ENCODE results near the gene PITRM1. TPM values are rescaled to one million over a fixed set of nuclear protein-coding genes. Genes with fewer than 3 reads are reported as not detected.

Gene PITRM1
- total RNA-seq, 1 donor from 2014 or later = 83.4 TPM

GRCh38 chr10:3100093-3100792 lies 72.3 kb downstream of the PITRM1 start:
- H3K4me3 Mint-ChIP-seq = no peak overlapping the region
- peaks cover 19% of the 10 kb centered on the region for H3K4me1 Mint-ChIP-seq
- no peak for DNase-seq
- no peaks in the 10 kb centered on the region for H3K27me3 Mint-ChIP-seq
- peak overlapping the region; percentile 34 for H3K27ac Mint-ChIP-seq
- peaks cover 63% of the 10 kb centered on the region for H3K36me3 Mint-ChIP-seq (ENCODE audit: low read depth)
- intact Hi-C loops (cut with micrococcal nuclease) = no loop called here
- no peaks in the 10 kb centered on the region for H3K9me3 Mint-ChIP-seq

- Mint-ChIP-seq H3K27ac (peak overlapping the region; percentile 40), H3K9me3 (no peaks in the 10 kb centered on the region), H3K36me3 (ENCODE audit: low read depth) (peaks cover 62% of the 10 kb centered on the region), H3K4me1 (peaks cover 25% of the 10 kb centered on the region), H3K27me3 (no peaks in the 10 kb centered on the region), H3K4me3 (no peak overlapping the region)
- intact Hi-C loops (cut with micrococcal nuclease) = no loop called here
- no peak for DNase-seq
These were observed 73.1 kb downstream of the PITRM1 start for GRCh38 chr10:3099291-3100092.

GRCh38 chr10:3098689-3099088 lies 73.9 kb downstream of the PITRM1 start:
- Mint-ChIP-seq H3K27me3 (no peaks in the 10 kb centered on the region), H3K4me3 (no peak overlapping the region), H3K4me1 (peaks cover 33% of the 10 kb centered on the region), H3K9me3 (no peaks in the 10 kb centered on the region), H3K27ac (peak overlapping the region; percentile 20), H3K36me3 (ENCODE audit: low read depth) (peaks cover 67% of the 10 kb centered on the region)
- no peak for DNase-seq
- intact Hi-C loops (cut with micrococcal nuclease) = no loop called here

- DNase-seq = no peak
- Mint-ChIP-seq H3K27me3 (no peaks in the 10 kb centered on the region), H3K9me3 (no peaks in the 10 kb centered on the region), H3K27ac (peak overlapping the region; percentile 69), H3K36me3 (ENCODE audit: low read depth) (peaks cover 65% of the 10 kb centered on the region), H3K4me1 (peaks cover 42% of the 10 kb centered on the region), H3K4me3 (no peak overlapping the region)
- intact Hi-C loops (cut with micrococcal nuclease) = no loop called here
These were observed 75.4 kb downstream of the PITRM1 start for GRCh38 chr10:3097160-3097559.

GRCh38 chr10:3096149-3096548 lies 76.4 kb downstream of the PITRM1 start:
- peaks cover 65% of the 10 kb centered on the region for H3K36me3 Mint-ChIP-seq (ENCODE audit: low read depth)
- peak overlapping the region; percentile 61 for H3K4me3 Mint-ChIP-seq

GRCh38 chr10:3095373-3096139 lies 77.0 kb downstream of the PITRM1 start:
- Mint-ChIP-seq H3K4me3 (peak overlapping the region; percentile 61), H3K4me1 (peaks cover 55% of the 10 kb centered on the region), H3K36me3 (ENCODE audit: low read depth) (peaks cover 64% of the 10 kb centered on the region), H3K27ac (peak overlapping the region; percentile 89), H3K9me3 (no peaks in the 10 kb centered on the region), H3K27me3 (no peaks in the 10 kb centered on the region)
- DNase-seq = peak; percentile 85
- intact Hi-C loops (cut with micrococcal nuclease) = loop anchor here (1.0 to 2.0 kb wide), 3 partner anchors 24 to 147 kb away; partner anchors contain the start of gene PITRM1

More at GRCh38 chr10:3096149-3096548, 76.4 kb downstream of the PITRM1 start:
- Mint-ChIP-seq H3K4me1 (peaks cover 50% of the 10 kb centered on the region), H3K9me3 (no peaks in the 10 kb centered on the region), H3K27me3 (no peaks in the 10 kb centered on the region), H3K27ac (peak overlapping the region; percentile 89)
- no peak for DNase-seq
- intact Hi-C loops (cut with micrococcal nuclease) = no loop called here

- Mint-ChIP-seq H3K4me1 (peaks cover 60% of the 10 kb centered on the region), H3K4me3 (peak overlapping the region; percentile 61), H3K9me3 (no peaks in the 10 kb centered on the region), H3K27ac (peak overlapping the region; percentile 89), H3K36me3 (ENCODE audit: low read depth) (peaks cover 66% of the 10 kb centered on the region), H3K27me3 (no peaks in the 10 kb centered on the region)
- no peak for DNase-seq
- intact Hi-C loops (cut with micrococcal nuclease) = loop anchor here (1.0 to 2.0 kb wide), 3 partner anchors 23 to 146 kb away; partner anchors contain the start of gene PITRM1
These were observed 78.0 kb downstream of the PITRM1 start for GRCh38 chr10:3094609-3095036.

GRCh38 chr10:3093996-3094395 lies 78.6 kb downstream of the PITRM1 start:
- no peaks in the 10 kb centered on the region for H3K27me3 Mint-ChIP-seq
- no peak for DNase-seq
- no peaks in the 10 kb centered on the region for H3K9me3 Mint-ChIP-seq
- peak overlapping the region; percentile 61 for H3K4me3 Mint-ChIP-seq
- H3K27ac Mint-ChIP-seq = peak overlapping the region; percentile 86
- peaks cover 64% of the 10 kb centered on the region for H3K4me1 Mint-ChIP-seq
- intact Hi-C loops (cut with micrococcal nuclease) = loop anchor here (2.0 kb wide), 1 partner anchor 79 kb away; the partner anchor contains the start of gene PITRM1
- peaks cover 63% of the 10 kb centered on the region for H3K36me3 Mint-ChIP-seq (ENCODE audit: low read depth)

GRCh38 chr10:3091921-3092320 lies 80.7 kb downstream of the PITRM1 start:
- DNase-seq = no peak
- Mint-ChIP-seq H3K4me3 (peak overlapping the region; percentile 36), H3K27ac (peak overlapping the region; percentile 72), H3K36me3 (ENCODE audit: low read depth) (peaks cover 56% of the 10 kb centered on the region), H3K4me1 (peaks cover 63% of the 10 kb centered on the region), H3K9me3 (no peaks in the 10 kb centered on the region), H3K27me3 (no peaks in the 10 kb centered on the region)
- intact Hi-C loops (cut with micrococcal nuclease) = no loop called here

GRCh38 chr10:3090914-3091787 lies 81.4 kb downstream of the PITRM1 start:
- intact Hi-C loops (cut with micrococcal nuclease) = no loop called here
- H3K27me3 Mint-ChIP-seq = no peaks in the 10 kb centered on the region
- peaks cover 66% of the 10 kb centered on the region for H3K4me1 Mint-ChIP-seq
- H3K27ac Mint-ChIP-seq = peak overlapping the region; percentile 89
- H3K4me3 Mint-ChIP-seq = peak overlapping the region; percentile 74
- DNase-seq = peak; percentile 72
- peaks cover 64% of the 10 kb centered on the region for H3K36me3 Mint-ChIP-seq (ENCODE audit: low read depth)
- H3K9me3 Mint-ChIP-seq = no peaks in the 10 kb centered on the region

- Mint-ChIP-seq H3K4me1 (peaks cover 59% of the 10 kb centered on the region), H3K27ac (no peak overlapping the region), H3K9me3 (no peaks in the 10 kb centered on the region), H3K4me3 (no peak overlapping the region), H3K27me3 (no peaks in the 10 kb centered on the region), H3K36me3 (ENCODE audit: low read depth) (peaks cover 65% of the 10 kb centered on the region)
- intact Hi-C loops (cut with micrococcal nuclease) = no loop called here
- DNase-seq = no peak
These were observed 82.2 kb downstream of the PITRM1 start for GRCh38 chr10:3090388-3090787.

Measured in activated CD4-positive, alpha-beta T cell treated with anti-CD3 and anti-CD28 coated beads, Interleukin-2, amount 10 ng/mL, durations not matched to agents 24 days and 14 days (primary cell).